GDM1 (cell line): ENCODE results near the gene ASTN2.

Experiments used
- DNase-seq: peaks from one replicate; lab custom pipeline; 2025; lab: John Stamatoyannopoulos, UW

The ASTN2 gene

GRCh38 chr9:116616304-116616914 lies 798.4 kb downstream of the ASTN2 start:
- DNase-seq = no peak

GRCh38 chr9:116608064-116608463 lies 806.8 kb downstream of the ASTN2 start:
- DNase-seq = no peak

DNA sequence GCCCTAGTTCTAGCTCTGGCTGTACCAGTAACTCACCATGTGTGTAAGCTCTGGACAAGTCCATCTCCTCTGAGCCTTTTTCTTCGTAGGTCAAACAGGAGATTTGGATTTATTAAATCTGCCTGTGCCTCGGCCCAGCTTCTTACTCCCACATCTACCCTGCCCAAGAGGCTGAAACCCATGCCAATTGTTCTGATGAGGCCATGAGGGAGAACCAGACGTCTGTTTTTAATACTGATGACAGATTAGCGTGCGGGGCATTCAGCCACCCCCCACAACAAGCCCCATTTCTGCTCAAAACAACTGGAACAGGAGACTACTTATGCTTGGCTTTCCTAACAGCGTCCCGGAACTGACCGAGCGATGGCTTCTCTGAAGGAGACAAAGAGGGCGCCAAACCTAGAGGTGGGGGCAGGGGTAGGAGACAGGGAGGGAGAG lies 808.9 kb downstream of the ASTN2 start:
- DNase-seq = no peak

- no peak for DNase-seq
Measured at GRCh38 chr9:116605060-116605459, 809.8 kb downstream of the ASTN2 start.

DNA sequence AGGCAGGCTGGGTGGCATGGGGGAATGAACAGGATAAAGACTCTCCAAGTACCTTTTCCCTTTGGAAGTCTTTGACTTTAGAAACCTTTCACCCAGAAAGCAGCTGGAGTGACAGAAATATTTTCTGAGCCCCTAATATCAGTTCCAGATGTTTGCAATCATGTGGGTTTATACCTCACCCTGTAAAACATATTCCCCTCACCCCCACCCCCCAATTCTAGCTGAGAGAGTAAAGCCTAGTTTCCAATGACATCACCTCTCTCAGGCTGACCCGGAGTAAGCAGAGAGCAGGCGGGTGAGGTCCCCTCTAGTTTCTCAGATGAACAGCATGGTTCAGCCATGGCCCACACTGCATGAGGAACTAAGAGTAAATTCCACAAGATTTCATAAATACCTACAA lies 810.6 kb downstream of the ASTN2 start:
- DNase-seq = no peak

- no peak for DNase-seq
Measured at GRCh38 chr9:116599342-116599884, 815.4 kb downstream of the ASTN2 start.

DNA sequence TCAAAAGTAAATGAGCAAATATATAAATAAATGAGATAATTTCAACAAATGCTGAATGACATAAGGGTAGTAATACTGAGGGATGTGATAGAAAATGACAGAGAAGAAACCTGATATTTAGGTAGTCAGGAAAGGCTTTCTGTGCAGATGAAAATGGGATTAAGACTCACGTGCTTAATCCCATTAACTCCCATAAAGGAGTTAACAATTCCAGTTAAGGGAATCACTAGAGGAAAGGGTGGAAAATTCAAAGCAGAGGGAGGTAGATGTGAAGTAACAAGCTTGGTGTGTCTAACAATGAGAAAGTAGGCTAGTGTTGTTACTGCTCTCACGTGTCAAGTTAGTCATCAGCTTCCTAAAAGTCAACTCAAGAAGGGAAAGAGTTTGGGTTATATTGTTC lies 818.2 kb downstream of the ASTN2 start:
- no peak for DNase-seq

DNA sequence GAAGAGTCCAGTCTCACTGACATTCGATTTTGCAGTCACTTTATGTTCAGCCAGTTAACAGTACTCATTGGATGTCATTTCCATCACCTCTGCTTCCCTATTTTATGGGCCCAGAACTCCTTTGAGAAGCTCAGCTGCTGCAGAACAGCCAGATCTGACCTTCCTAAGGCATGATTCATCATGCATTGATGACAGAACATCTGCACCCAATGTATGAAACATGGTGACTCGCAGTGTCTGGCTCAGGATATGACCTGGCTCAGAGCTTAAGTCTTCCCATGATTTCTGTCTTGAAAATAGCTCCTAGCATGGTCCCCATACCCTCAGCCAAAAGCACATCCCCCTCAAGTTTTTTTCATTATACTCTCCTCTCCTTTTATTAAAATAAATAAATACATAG lies 820.3 kb downstream of the ASTN2 start:
- no peak for DNase-seq

- no peak for DNase-seq
Measured at GRCh38 chr9:116592970-116593369, 821.9 kb downstream of the ASTN2 start.

DNA sequence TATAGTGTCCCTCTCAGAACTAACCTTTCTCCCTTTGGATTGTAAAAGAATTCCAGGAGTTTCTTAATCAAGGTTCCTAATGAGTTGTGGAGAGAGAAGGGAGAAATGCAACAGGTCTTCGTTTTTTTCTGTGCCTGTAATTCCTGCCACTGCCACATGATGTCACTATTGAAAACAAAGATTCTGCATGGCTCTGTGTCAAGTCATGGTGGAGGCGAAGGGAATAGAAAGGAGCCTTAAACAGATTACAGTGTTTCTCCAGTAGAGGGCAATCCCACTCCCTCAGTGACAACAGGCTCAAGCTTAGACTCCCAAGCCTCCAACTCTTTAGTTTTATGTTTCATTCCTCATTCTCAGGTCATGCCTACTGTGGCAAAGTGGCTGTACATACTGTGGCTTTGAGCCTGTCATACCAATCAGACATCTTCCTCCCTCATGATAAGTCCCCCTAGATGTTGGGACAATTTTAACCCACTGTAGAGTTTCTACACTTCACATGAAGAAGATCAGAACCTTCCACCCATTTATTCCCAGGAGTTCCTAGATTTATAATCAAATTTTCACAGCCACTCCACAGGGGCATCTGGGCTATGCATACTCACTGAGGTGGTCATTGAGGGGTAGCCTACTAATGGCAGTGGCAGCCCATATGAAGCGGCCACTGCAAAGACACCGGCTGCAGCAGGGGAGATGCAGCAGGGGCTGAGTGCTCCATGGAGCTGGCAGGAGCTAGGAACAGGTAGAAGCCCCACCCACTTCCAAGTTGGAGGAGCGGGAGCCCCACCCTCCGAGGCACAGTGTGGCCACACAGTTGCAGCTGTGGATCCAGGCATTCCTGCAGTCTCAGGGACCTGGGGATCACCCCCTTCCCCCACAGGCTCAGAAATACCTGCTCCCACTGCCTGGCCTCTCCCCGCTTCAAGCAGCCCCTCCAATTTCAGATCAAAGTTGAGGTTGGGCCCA lies 825.2 kb downstream of the ASTN2 start:
- DNase-seq = no peak

DNA sequence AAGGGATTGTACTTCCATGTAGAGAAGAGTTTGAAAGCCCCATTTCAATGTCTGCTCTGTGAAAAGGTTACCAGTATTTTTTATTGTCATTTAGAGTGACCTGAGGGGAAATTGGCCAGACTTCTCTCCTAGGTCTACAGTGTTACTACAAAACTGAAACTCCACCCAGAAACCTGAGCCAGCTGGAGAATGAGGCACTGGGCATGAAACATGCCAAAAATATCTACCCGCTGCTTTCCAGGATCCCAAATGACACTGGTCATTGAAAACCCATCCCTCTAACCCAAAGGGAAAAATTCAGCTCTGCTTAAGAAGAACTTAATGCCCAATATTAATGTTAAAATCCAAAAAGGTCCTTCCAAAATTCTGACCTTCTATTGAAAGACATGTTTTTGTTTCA lies 826.9 kb downstream of the ASTN2 start:
- no peak for DNase-seq

- no peak for DNase-seq
Measured at GRCh38 chr9:116585896-116586295, 829.0 kb downstream of the ASTN2 start.

DNA sequence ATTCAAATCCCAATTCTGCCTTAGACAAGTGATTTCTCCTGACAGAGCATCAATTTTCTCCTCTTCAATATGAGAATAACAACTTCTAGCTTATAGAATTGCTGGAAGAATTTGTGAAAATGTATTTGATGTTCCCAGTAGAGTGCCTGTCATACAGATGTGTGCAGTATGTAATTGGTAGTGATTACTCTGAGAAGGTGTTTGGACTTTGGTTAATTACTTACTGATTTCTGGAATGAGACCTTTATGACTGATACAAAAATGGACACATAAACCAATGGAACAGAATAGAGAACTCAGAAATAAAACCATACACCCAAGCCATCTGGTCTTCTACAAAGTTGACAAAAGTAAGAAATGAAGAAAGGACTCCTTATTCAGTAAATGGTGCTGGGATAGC lies 829.7 kb downstream of the ASTN2 start:
- no peak for DNase-seq

- DNase-seq = no peak
Measured at GRCh38 chr9:116580853-116581252, 834.0 kb downstream of the ASTN2 start.

DNA sequence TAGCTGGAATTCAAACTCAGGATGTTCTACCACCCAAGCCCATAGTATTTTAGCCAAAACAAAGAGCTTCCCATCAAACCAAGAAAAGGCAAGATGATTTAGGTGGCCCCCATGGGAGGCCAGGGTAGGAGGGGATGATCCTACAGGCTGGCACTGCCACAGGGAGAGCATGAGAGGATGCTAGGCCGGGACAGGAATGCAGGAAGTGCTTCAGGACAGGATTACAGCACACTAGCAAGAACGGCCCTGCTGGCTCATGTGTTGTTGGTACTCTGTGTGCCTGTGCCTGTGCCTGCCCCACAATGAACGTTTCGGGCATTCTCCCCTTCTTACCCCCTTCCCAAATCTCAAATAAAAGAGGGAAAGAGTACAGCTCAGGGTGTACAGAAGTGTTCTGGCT lies 838.5 kb downstream of the ASTN2 start:
- no peak for DNase-seq

DNA sequence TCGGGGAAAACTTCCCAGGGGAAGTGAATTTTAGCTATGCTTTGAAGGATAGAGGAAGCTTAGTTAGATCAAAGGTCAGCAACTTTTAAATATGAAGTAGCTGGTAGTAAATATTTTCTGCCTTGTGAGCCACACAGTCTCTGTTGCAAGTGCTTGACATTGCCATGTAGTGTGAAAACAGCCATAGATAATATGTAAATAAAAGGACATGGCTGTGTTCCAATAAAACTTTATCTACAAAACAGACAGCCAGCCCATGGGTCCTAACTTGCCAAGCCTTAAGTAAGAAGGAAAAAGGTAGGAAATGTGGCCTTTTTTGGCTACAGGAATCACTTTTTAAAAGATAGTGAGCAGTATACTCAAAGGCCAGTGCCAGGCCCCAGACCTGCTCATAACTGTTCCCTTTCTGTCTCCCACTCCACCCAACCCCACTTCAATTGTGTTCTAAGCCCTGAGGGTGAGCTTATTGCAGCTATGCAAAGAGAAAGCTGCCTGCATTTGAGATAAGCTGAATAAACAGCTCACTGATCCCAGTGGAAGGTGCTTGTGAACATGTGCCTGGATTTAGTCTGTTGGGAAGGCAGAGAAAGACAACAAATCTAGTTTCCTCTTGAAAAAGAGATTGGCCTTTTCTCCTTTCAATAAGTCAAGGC lies 840.7 kb downstream of the ASTN2 start:
- DNase-seq = no peak

DNA sequence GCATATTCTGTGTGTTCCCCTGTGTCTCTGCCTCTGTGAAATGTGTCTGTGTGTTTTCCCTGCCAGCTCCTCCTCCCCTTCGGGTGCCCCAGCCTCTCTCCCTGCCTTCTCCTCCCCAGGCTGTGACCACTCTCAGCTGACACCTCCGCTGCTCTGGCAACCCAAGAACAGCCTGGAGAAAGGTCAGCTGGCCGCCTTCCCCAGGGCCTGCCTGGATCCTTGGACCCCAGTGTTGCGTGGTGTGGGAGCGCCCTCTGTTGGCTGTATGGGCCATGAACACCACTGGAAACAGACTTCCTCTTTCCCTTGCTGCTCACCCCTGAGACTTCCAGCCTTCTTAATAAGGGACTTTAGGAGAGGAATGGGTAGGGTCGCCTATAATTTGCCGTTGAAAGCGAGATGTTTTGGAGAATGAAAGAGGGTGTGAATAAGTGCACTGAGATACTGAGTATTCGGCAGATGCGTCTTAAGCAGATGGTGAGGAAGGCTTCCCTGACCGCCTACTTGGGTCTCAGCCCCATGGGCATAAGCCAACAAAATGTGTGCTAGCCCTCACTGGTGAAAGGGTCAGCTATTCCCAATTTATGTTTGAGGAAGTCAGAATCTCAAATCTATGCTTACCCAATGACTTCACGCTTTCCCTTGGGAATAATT lies 842.6 kb downstream of the ASTN2 start:
- peak; percentile 26 for DNase-seq

DNA sequence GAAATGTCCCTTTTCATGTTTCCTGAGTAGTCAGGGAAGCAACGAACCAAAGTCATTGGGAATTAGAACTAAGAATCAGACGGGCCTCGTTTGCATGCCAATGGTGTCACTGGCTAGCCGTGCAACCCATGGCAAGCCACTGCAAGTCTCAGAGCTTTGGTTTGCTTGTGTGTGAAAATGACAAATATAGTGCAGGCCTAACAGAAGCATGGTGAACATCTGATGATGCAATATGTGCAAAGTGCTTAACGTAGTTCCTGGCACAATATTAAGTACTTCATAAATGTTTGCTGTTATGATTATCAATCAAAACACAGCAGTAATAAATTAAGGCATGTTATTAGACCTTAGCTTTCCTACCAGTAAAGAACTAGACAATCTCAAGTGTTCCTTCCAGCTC lies 845.7 kb downstream of the ASTN2 start:
- no peak for DNase-seq

GRCh38 chr9:116566677-116567488 lies 848.0 kb downstream of the ASTN2 start:
- no peak for DNase-seq

- DNase-seq = no peak
Measured at GRCh38 chr9:116565986-116566385, 848.9 kb downstream of the ASTN2 start.

GRCh38 chr9:116564266-116564793 lies 850.5 kb downstream of the ASTN2 start:
- no peak for DNase-seq
